Natural killer cell (primary cell): ENCODE measurements around the gene CACNA2D3. TPM values are rescaled to one million over a fixed set of nuclear protein-coding genes. Genes with fewer than 3 reads are reported as not detected.
"Not testable (repeated sequence)": the region's sequence is repeated elsewhere in the genome, so short reads cannot be mapped to it uniquely, and the experiment has no call there.

Experiments used
- ATAC-seq, 3 donors: fragments of 150-1000 bp in 2 of 3; fragments of 200-7000 bp in 1 of 3; cut with Tn5 transposase; 1 replicate in 1 of 3; 2 replicates in 2 of 3; pipeline ENCODE4 v1.10.0; 2021; ENCODE audit warnings: mild to moderate bottlenecking in 2 of 3, moderate library complexity in 2 of 3
- DNase-seq, 2 donors: peaks; one replicate each; pipeline versions ENCODE4 v3.0.0 to v3.0.0-alpha.2; 2013 to 2021; ENCODE audit warnings: mixed read lengths in 1 of 2
- H3K27ac ChIP-seq: one replicate; pipeline ENCODE4 v1.5.1; 2013; ENCODE audit warnings: mild to moderate bottlenecking, low read length
- H3K27me3 ChIP-seq: one replicate; pipeline ENCODE4 v1.6.1; 2013; ENCODE audit warnings: low read length; ENCODE audit not compliant: control insufficient read depth, insufficient read depth
- H3K36me3 ChIP-seq: one replicate; pipeline ENCODE4 v1.6.1; 2013; ENCODE audit warnings: low read length; ENCODE audit not compliant: control insufficient read depth, insufficient read depth
- H3K4me1 ChIP-seq: one replicate; pipeline ENCODE4 v1.6.1; 2013; ENCODE audit warnings: low read length; ENCODE audit not compliant: control insufficient read depth, insufficient read depth
- H3K4me3 ChIP-seq: one replicate; pipeline ENCODE4 v1.5.1; 2013; ENCODE audit warnings: low read length
- H3K9me3 ChIP-seq: one replicate; pipeline ENCODE4 v1.6.1; 2013; ENCODE audit warnings: low read length; ENCODE audit not compliant: control insufficient read depth, insufficient read depth
- H3K27ac Mint-ChIP-seq, 2 donors: one replicate each; pipeline ENCODE4 v1.8.0; 2022; ENCODE audit warnings: mild to moderate bottlenecking in 2 of 2, mixed read lengths in 2 of 2, moderate library complexity in 1 of 2
- H3K27me3 Mint-ChIP-seq, 2 donors: one replicate each; pipeline ENCODE4 v1.8.0; 2022; ENCODE audit warnings: low read depth in 2 of 2, mixed read lengths in 2 of 2
- H3K36me3 Mint-ChIP-seq: one replicate; pipeline ENCODE4 v1.8.0; 2022; ENCODE audit warnings: mixed read lengths
- H3K4me1 Mint-ChIP-seq, 2 donors: one replicate each; pipeline ENCODE4 v1.8.0; 2022; ENCODE audit warnings: mixed read lengths in 2 of 2
- H3K4me3 Mint-ChIP-seq: one replicate; pipeline ENCODE4 v1.8.0; 2022; ENCODE audit warnings: mild to moderate bottlenecking, moderate library complexity, mixed read lengths
- H3K9me3 Mint-ChIP-seq, 2 donors: one replicate each; pipeline ENCODE4 v1.8.0; 2022; ENCODE audit warnings: mixed read lengths in 2 of 2
- CTCF ChIP-seq: fragments of 200-600 bp; IDR thresholded peaks from one replicate; pipeline ENCODE4 v1.8.0; 2022; ENCODE audit warnings: antibody characterized with exemption
- WGBS: methylation state at CpG from one replicate; pipeline ENCODE4 v1.1.7; 2013; ENCODE audit warnings: missing lambda C conversion rate; ENCODE audit not compliant: insufficient coverage; 5-methylcytosine and 5-hydroxymethylcytosine counted together
- intact Hi-C: fragments of 100-400 bp; cut with micrococcal nuclease; formaldehyde crosslinking; loops from one replicate; pipeline ENCODE4 v1.14.2; 2022
- total RNA-seq, 4 donors: library from RNA; stranded (reverse); fragments of 120-200 nt in 1 of 4; gene quantifications; one replicate each; pipeline versions ENCODE4 v1.2.3 to v1.2.4, GENCODE V29; 2013 to 2022

The CACNA2D3 gene
- total RNA-seq, 3 donors from 2014 or later (not counting 1 experiment from before 2014, with no cell fraction given) = 0.49 TPM; not detected in 2

- intact Hi-C loops = no loop called here
- Histone ChIP-seq H3K4me3 (no peak overlapping the region), H3K9me3 (no peaks in the 10 kb centered on the region), H3K4me1 (no peaks in the 10 kb centered on the region), H3K27ac (no peak overlapping the region), H3K36me3 (no peaks in the 10 kb centered on the region), H3K27me3 (no peaks in the 10 kb centered on the region)
- Mint-ChIP-seq H3K27me3 (peaks cover 4 to 16% of the 10 kb centered on the region in 2 donors), H3K4me3 (no peak overlapping the region), H3K27ac (no peak overlapping the region), H3K4me1 (no peaks in the 10 kb centered on the region), H3K36me3 (no peaks in the 10 kb centered on the region), H3K9me3 (no peaks in the 10 kb centered on the region)
- ATAC-seq (no peak), DNase-seq (no peak)
- TF ChIP-seq CTCF = no peak
- 87% methylated on average over 3 of the region's 3 CpGs for WGBS
Observed at GRCh38 chr3:54094926-54095325, 27.4 kb upstream of the CACNA2D3 start.

GRCh38 chr3:54099381-54099780 lies 23.0 kb upstream of the CACNA2D3 start:
- no peaks in the 10 kb centered on the region for H3K4me1 ChIP-seq
- no peak for DNase-seq
- no peak overlapping the region for H3K4me3 Mint-ChIP-seq
- no peaks in the 10 kb centered on the region for H3K9me3 ChIP-seq
- intact Hi-C loops = no loop called here
- H3K4me3 ChIP-seq = no peak overlapping the region
- H3K4me1 Mint-ChIP-seq = no peaks in the 10 kb centered on the region
- TF ChIP-seq CTCF = no peak
- WGBS = 92% methylated on average over 1 of the region's 1 CpG
- no peaks in the 10 kb centered on the region for H3K27me3 ChIP-seq
- H3K36me3 ChIP-seq = no peaks in the 10 kb centered on the region
- no peak overlapping the region for H3K27ac Mint-ChIP-seq
- no peak overlapping the region for H3K27ac ChIP-seq
- no peaks in the 10 kb centered on the region for H3K36me3 Mint-ChIP-seq
- peaks cover 2 to 8% of the 10 kb centered on the region in 2 donors for H3K27me3 Mint-ChIP-seq
- no peaks in the 10 kb centered on the region for H3K9me3 Mint-ChIP-seq
- ATAC-seq = no peak

- WGBS = 88% methylated on average over 9 of the region's 11 CpGs
- no peaks in the 10 kb centered on the region for H3K9me3 Mint-ChIP-seq
- no peak for TF ChIP-seq CTCF
- H3K4me1 Mint-ChIP-seq = no peaks in the 10 kb centered on the region
- Histone ChIP-seq H3K27ac (no peak overlapping the region), H3K4me1 (no peaks in the 10 kb centered on the region), H3K36me3 (no peaks in the 10 kb centered on the region), H3K9me3 (no peaks in the 10 kb centered on the region), H3K4me3 (no peak overlapping the region), H3K27me3 (no peaks in the 10 kb centered on the region)
- DNase-seq = no peak
- H3K4me3 Mint-ChIP-seq = no peak overlapping the region
- ATAC-seq = no peak
- H3K36me3 Mint-ChIP-seq = peaks cover 5% of the 10 kb centered on the region
- intact Hi-C loops = no loop called here
- H3K27ac Mint-ChIP-seq = no peak overlapping the region
- H3K27me3 Mint-ChIP-seq = peaks cover 4 to 8% of the 10 kb centered on the region in 2 donors
Observed at GRCh38 chr3:54104084-54104483, 18.3 kb upstream of the CACNA2D3 start.

GRCh38 chr3:54116129-54116528 lies 6.2 kb upstream of the CACNA2D3 start:
- ATAC-seq, H3K27me3 ChIP-seq, H3K27ac ChIP-seq, DNase-seq, H3K9me3 ChIP-seq, H3K9me3 Mint-ChIP-seq, intact Hi-C loops, H3K27ac Mint-ChIP-seq, H3K4me3 Mint-ChIP-seq, H3K36me3 Mint-ChIP-seq, H3K4me1 ChIP-seq, H3K4me3 ChIP-seq, H3K4me1 Mint-ChIP-seq, H3K36me3 ChIP-seq: not testable (repeated sequence)
- H3K27me3 Mint-ChIP-seq = peaks cover 27 to 38% of the 10 kb centered on the region in 2 donors
- WGBS = 87% methylated on average over 4 of the region's 4 CpGs
